OCI-LY7 (cell line): ENCODE data around the gene MPRIP. TPM values are rescaled to one million over a fixed set of nuclear protein-coding genes. Genes with fewer than 3 reads are reported as not detected.

Source experiments
- BruUV-seq: library from RNA; stranded (reverse); fragments of 400-500 nt; replicated peaks from 2 replicates; lab custom pipeline; 2021; lab: Mats Ljungman, UMichigan
- CTCF ChIA-PET: fragments of 300-600 bp; sonication (Branson Sonifier 250); formaldehyde crosslinking; loops from one replicate; lab custom pipeline; 2022; ENCODE audit warnings: antibody characterized with exemption; ENCODE audit not compliant: unreplicated experiment; lab: Charles Lee
- POLR2A ChIA-PET: fragments of 300-600 bp; sonication (Branson Sonifier 250); formaldehyde crosslinking; loops from one replicate; lab custom pipeline; 2022; ENCODE audit warnings: antibody characterized with exemption; lab: Charles Lee
- DNase-seq: peaks from one replicate; pipeline ENCODE4 v3.0.0-alpha.2; 2015; ENCODE audit warnings: low spot score
- H2AFZ ChIP-seq: fragments of 200-600 bp; sonication (generic), shearing (Covaris generic); 2 replicates; pipeline ENCODE4 v1.6.1; 2014; ENCODE audit warnings: mild to moderate bottlenecking, antibody characterized with exemption, low read length, moderate library complexity
- H3K27ac ChIP-seq: fragments of 200-600 bp; sonication (generic); 2 replicates; pipeline ENCODE4 v1.5.1; 2014; ENCODE audit warnings: mixed run types, low read depth, mild to moderate bottlenecking, moderate library complexity, low read length, inconsistent platforms; ENCODE audit not compliant: poor library complexity, severe bottlenecking
- H3K36me3 ChIP-seq: fragments of 200-600 bp; sonication (generic); 2 replicates; pipeline ENCODE4 v1.6.1; 2014; ENCODE audit warnings: mild to moderate bottlenecking, antibody characterized with exemption, low read length, moderate library complexity, mixed read lengths; ENCODE audit not compliant: insufficient read depth
- H3K4me1 ChIP-seq: fragments of 200-600 bp; sonication (generic); 2 replicates; pipeline ENCODE4 v1.5.1; 2014; ENCODE audit warnings: mild to moderate bottlenecking, low read length; ENCODE audit not compliant: insufficient read depth, poor library complexity, severe bottlenecking
- H3K4me2 ChIP-seq: fragments of 200-600 bp; sonication (generic); 2 replicates; pipeline ENCODE4 v1.6.1; 2014; ENCODE audit warnings: mild to moderate bottlenecking, low read length
- H3K4me3 ChIP-seq: fragments of 200-600 bp; sonication (generic); 2 replicates; pipeline ENCODE4 v1.5.1; 2014; ENCODE audit warnings: mild to moderate bottlenecking, low read depth, low read length; ENCODE audit not compliant: poor library complexity, severe bottlenecking
- H3K79me2 ChIP-seq: fragments of 200-600 bp; sonication (generic); 2 replicates; pipeline ENCODE4 v1.6.1; 2016; ENCODE audit warnings: low read depth, mild to moderate bottlenecking, low read length, moderate library complexity, mixed read lengths; ENCODE audit not compliant: insufficient read depth
- H3K9me2 ChIP-seq: fragments of 200-600 bp; sonication (generic); 2 replicates; pipeline ENCODE4 v1.6.1; 2016; ENCODE audit warnings: mild to moderate bottlenecking, low read length, mixed read lengths; ENCODE audit not compliant: insufficient read depth
- H3K9me3 ChIP-seq: fragments of 200-600 bp; sonication (generic); 2 replicates; pipeline ENCODE4 v1.6.1; 2014; ENCODE audit warnings: mild to moderate bottlenecking, mixed run types, low read length, mixed read lengths
- H4K20me1 ChIP-seq: fragments of 200-600 bp; sonication (generic); 2 replicates; pipeline ENCODE4 v1.6.1; 2014; ENCODE audit warnings: mild to moderate bottlenecking, antibody characterized with exemption, low read length, moderate library complexity, mixed read lengths; ENCODE audit not compliant: insufficient read depth
- EZH2phosphoT487 ChIP-seq: fragments of 200-600 bp; sonication (generic); IDR thresholded peaks from 2 replicates; pipeline ENCODE4 v1.6.1; 2018; ENCODE audit warnings: low read depth, borderline replicate concordance, mild to moderate bottlenecking, mixed run types, antibody characterized with exemption, low read length, moderate library complexity, mixed read lengths
- intact Hi-C: fragments of 100-400 bp; cut with micrococcal nuclease; formaldehyde crosslinking; loops from one replicate; pipeline ENCODE4 v1.10.0; 2022; ENCODE audit not compliant: unreplicated experiment
- total RNA-seq, 2 experiments: library from RNA; depleted of rRNA in 1 of 2; stranded (reverse); fragments of >200 nt in 1 of 2; shearing (Covaris generic) in 1 of 2; gene quantifications; 2 replicates each; pipeline ENCODE4 v1.2.3, GENCODE V29; 2014 to 2022
- TF ChIP-seq, protein P1 (sequence below): fragments of 200-600 bp; sonication (generic); conservative IDR thresholded peaks from 2 replicates; pipeline ENCODE4 v1.5.1; 2014; ENCODE audit warnings: mild to moderate bottlenecking, antibody characterized with exemption, low read length, moderate library complexity, mixed read lengths

MPRIP gene
- total RNA-seq, 2 experiments from 2014 or later, result 73.3 to 109 TPM

DNA sequence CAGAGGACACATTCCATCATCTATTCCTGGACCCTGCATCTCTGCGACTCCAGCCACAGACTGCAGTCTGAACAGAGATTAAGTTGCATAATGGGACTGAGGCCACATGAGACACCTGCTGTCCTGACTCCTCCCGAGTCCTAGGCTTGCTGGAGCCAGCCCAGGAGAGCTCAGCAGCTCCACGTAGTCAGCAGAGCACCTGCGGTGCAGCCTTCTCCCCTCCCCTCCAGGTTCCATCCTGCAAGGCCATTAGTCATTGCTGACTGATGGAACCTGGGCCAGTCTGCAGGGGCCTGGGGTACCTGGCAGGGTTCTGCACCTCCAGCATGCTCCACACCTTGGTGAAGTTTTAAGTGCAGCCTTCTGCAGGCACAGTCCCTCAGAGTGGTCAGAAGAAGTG is 87.2 kb downstream of the MPRIP start:
- Histone ChIP-seq H3K9me2 (no peaks in the 10 kb centered on the region), H3K4me2 (no peak overlapping the region), H2AFZ (no peak overlapping the region), H4K20me1 (no peaks in the 10 kb centered on the region), H3K4me3 (no peak overlapping the region), H3K36me3 (peaks cover 3% of the 10 kb centered on the region; the same call in 1 of the 2 replicates), H3K27ac (no peak overlapping the region), H3K4me1 (no peaks in the 10 kb centered on the region), H3K79me2 (no peaks in the 10 kb centered on the region), H3K9me3 (no peaks in the 10 kb centered on the region)
- ChIA-PET POLR2A (interaction anchor here (0.6 kb wide), 1 partner anchor 40 kb away, joined by 3 read pairs; no protein-coding TSS in a partner anchor), CTCF (no interaction called here)
- no peak for DNase-seq
- intact Hi-C loops, result no loop called here
- no peak for TF ChIP-seq EZH2phosphoT487
- TF ChIP-seq, protein P1, sequence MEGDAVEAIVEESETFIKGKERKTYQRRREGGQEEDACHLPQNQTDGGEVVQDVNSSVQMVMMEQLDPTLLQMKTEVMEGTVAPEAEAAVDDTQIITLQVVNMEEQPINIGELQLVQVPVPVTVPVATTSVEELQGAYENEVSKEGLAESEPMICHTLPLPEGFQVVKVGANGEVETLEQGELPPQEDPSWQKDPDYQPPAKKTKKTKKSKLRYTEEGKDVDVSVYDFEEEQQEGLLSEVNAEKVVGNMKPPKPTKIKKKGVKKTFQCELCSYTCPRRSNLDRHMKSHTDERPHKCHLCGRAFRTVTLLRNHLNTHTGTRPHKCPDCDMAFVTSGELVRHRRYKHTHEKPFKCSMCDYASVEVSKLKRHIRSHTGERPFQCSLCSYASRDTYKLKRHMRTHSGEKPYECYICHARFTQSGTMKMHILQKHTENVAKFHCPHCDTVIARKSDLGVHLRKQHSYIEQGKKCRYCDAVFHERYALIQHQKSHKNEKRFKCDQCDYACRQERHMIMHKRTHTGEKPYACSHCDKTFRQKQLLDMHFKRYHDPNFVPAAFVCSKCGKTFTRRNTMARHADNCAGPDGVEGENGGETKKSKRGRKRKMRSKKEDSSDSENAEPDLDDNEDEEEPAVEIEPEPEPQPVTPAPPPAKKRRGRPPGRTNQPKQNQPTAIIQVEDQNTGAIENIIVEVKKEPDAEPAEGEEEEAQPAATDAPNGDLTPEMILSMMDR, result no peak
- BruUV-seq, result no TSS peak

DNA sequence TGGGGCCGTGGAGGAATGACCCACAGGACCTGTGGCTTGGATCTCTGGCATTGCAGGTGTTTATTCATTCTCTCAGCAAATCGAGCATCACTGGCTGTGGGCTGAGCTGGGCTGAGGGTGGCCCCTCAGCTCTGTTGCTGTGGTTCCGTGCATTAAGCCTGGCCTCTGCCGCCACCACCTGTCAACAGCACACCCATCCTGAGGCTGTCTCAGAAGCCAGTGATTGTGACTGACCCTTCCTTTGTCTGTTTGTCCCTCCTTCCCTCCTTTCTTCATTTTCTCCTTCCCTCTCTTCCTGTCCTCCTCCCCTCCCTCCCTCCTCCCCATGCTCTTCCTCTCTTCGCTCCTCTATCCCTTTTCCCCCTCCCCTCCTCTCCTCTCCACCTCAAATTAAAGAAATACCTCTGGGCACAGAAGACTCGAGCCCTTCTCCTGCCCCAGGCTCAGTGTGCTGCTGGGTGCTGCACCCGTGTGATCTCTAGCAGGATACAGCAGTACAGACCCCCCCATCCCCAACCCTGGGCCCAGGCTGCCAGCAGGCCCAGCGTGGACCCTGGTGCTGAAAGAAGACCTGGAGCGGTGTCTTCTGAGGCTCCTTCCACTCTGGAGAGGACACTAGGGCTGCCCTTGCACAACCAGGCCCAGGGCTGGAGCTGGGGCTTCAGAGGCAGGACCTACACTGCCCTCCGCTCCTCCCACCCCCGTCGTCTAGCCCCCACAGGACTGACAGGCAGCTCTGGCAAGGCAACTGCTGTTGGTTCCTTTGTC is 88.0 kb downstream of the MPRIP start:
- ChIA-PET POLR2A (interaction anchor here (0.5 kb wide), 1 partner anchor 166 kb away, joined by 3 read pairs; no protein-coding TSS in a partner anchor), CTCF (no interaction called here)
- H3K4me3 ChIP-seq, result no peak overlapping the region

More for the DNA sequence above, 88.0 kb downstream of the MPRIP start:
- Histone ChIP-seq H3K27ac (no peak overlapping the region), H3K79me2 (no peaks in the 10 kb centered on the region), H3K4me2 (no peak overlapping the region), H3K9me2 (no peaks in the 10 kb centered on the region), H3K9me3 (no peaks in the 10 kb centered on the region), H2AFZ (no peak overlapping the region), H3K4me1 (no peaks in the 10 kb centered on the region), H4K20me1 (no peaks in the 10 kb centered on the region), H3K36me3 (peaks cover 3% of the 10 kb centered on the region; the same call in 1 of the 2 replicates)
- DNase-seq, result no peak
- TF ChIP-seq EZH2phosphoT487, result no peak
- TF ChIP-seq, protein P1, result 0 out of 2 replicates have a peak, but pooled peaks have one; percentile 13
- BruUV-seq, result no TSS peak
- intact Hi-C loops, result no loop called here
